Measurements from ENCODE around the gene JMJD4.
"Not testable (repeated sequence)": the region's sequence is repeated elsewhere in the genome, so short reads cannot be mapped to it uniquely, and the experiment has no call there.

JMJD4 gene

GRCh38 chr1:227732586-227733308, 2.4 kb downstream of the JMJD4 start:
- no peak for DNase-seq (ENCODE audit: low read depth)

GRCh38 chr1:227731696-227732585, 3.2 kb downstream of the JMJD4 start:
- DNase-seq (ENCODE audit: low read depth): no peak

GRCh38 chr1:227731241-227731677, 3.8 kb downstream of the JMJD4 start:
- DNase-seq (ENCODE audit: low read depth): no peak

- DNase-seq (ENCODE audit: low read depth): no peak
These were observed 4.4 kb downstream of the JMJD4 start for GRCh38 chr1:227730630-227731151.

- DNase-seq (ENCODE audit: low read depth): no peak
These were observed 5.0 kb downstream of the JMJD4 start for GRCh38 chr1:227729881-227730629.

GRCh38 chr1:227729144-227729880, 5.8 kb downstream of the JMJD4 start:
- DNase-seq (ENCODE audit: low read depth): no peak

GRCh38 chr1:227728892-227729143, 6.3 kb downstream of the JMJD4 start:
- no peak for DNase-seq (ENCODE audit: low read depth)

GRCh38 chr1:227728059-227728891, 6.8 kb downstream of the JMJD4 start:
- peak; percentile 50 for DNase-seq (ENCODE audit: low read depth)

- no peak for DNase-seq (ENCODE audit: low read depth)
These were observed 8.0 kb downstream of the JMJD4 start for GRCh38 chr1:227726924-227727599.

- no peak for DNase-seq (ENCODE audit: low read depth)
These were observed 8.8 kb downstream of the JMJD4 start for GRCh38 chr1:227726318-227726717.

GRCh38 chr1:227725046-227725445, 10.1 kb downstream of the JMJD4 start:
- DNase-seq (ENCODE audit: low read depth): no peak

- DNase-seq (ENCODE audit: low read depth): no peak
These were observed 11.6 kb downstream of the JMJD4 start for GRCh38 chr1:227723474-227723873.

GRCh38 chr1:227718932-227719331, 16.2 kb downstream of the JMJD4 start:
- no peak for DNase-seq (ENCODE audit: low read depth)

- no peak for DNase-seq (ENCODE audit: low read depth)
These were observed 22.5 kb downstream of the JMJD4 start for GRCh38 chr1:227712648-227713047.

- DNase-seq (ENCODE audit: low read depth): not testable (repeated sequence)
These were observed 24.6 kb downstream of the JMJD4 start for GRCh38 chr1:227710474-227710873.

GRCh38 chr1:227709451-227709850, 25.7 kb downstream of the JMJD4 start:
- DNase-seq (ENCODE audit: low read depth): no peak

GRCh38 chr1:227707846-227708245, 27.3 kb downstream of the JMJD4 start:
- DNase-seq (ENCODE audit: low read depth): no peak

GRCh38 chr1:227701631-227702030, 33.5 kb downstream of the JMJD4 start:
- not testable (repeated sequence) for DNase-seq (ENCODE audit: low read depth)

GRCh38 chr1:227697321-227697864, 37.7 kb downstream of the JMJD4 start:
- DNase-seq (ENCODE audit: low read depth): no peak

- DNase-seq (ENCODE audit: low read depth): no peak
These were observed 49.3 kb downstream of the JMJD4 start for GRCh38 chr1:227685807-227686206.

Measured in stimulated activated CD8-positive, alpha-beta memory T cell treated with anti-CD3 and anti-CD28 coated beads, Interleukin-12 subunit alpha, Interleukin-12 subunit beta, amount 100 ng/mL, for 4 hours (primary cell).